BJ (cell line): Measurements from ENCODE around the gene ANO6. TPM values are rescaled to one million over a fixed set of nuclear protein-coding genes. Genes with fewer than 3 reads are reported as not detected.

Source experiments
- CTCF ChIA-PET: fragments of 350-600 bp; formaldehyde crosslinking; extraction: SDS; loops from one replicate; lab custom pipeline; 2021; ENCODE audit warnings: antibody characterized with exemption, inconsistent platforms; lab: Yijun Ruan, JAX
- POLR2A ChIA-PET: fragments of 300-600 bp; sonication (Branson Sonifier 250); formaldehyde crosslinking; extraction: SDS; loops from one replicate; lab custom pipeline; 2021; ENCODE audit warnings: antibody characterized with exemption; lab: Charles Lee
- DNase-seq: peaks from one replicate; pipeline ENCODE4 v3.0.0-alpha.2; 2011; ENCODE audit warnings: low read depth
- H3K27me3 ChIP-seq: 2 replicates; pipeline ENCODE4 v1.6.0; 2011; ENCODE audit warnings: low read length; ENCODE audit not compliant: control insufficient read depth, insufficient read depth
- H3K36me3 ChIP-seq: 2 replicates; pipeline ENCODE4 v1.5.1; 2011; ENCODE audit warnings: low read length; ENCODE audit not compliant: control insufficient read depth, insufficient read depth
- H3K4me3 ChIP-seq: 2 replicates; pipeline ENCODE4 v1.5.1; 2011; ENCODE audit warnings: low read depth, mild to moderate bottlenecking, control low read depth, low read length
- polyA plus RNA-seq: library from polyadenylated mRNA; depleted of rRNA; stranded (reverse); fragments of >200 nt; gene quantifications from 2 replicates; pipeline ENCODE4 v1.2.3, GENCODE V29; 2011
- TF ChIP-seq, protein P1 (sequence below): IDR thresholded peaks from 2 replicates; pipeline ENCODE4 v1.5.1; 2011; ENCODE audit warnings: low read depth, mild to moderate bottlenecking, control low read depth, inconsistent platforms, low read length, moderate library complexity; ENCODE audit not compliant: insufficient read depth

ANO6 gene
- polyA plus RNA-seq, 1 experiment = 45.8 TPM

DNA sequence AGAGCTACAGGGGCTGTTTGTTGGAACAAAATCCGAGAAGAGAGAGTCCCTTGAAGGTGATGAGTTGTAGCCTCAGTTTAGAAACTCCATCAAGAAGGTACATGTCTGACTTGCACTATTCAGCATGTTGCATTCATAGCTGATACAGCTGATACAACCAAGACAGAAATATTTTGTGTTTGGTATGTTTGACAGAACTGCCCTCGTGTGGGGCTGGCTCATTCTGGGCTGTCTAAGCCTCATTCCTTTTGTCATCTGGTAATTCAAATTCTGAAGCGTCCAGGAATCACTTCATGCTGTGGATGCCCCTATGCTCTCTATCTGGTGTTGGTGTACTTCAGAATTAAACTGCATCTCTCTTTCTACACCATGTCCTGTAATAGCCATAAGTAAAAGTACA lies 126.3 kb downstream of the ANO6 start:
- TF ChIP-seq, protein P1, sequence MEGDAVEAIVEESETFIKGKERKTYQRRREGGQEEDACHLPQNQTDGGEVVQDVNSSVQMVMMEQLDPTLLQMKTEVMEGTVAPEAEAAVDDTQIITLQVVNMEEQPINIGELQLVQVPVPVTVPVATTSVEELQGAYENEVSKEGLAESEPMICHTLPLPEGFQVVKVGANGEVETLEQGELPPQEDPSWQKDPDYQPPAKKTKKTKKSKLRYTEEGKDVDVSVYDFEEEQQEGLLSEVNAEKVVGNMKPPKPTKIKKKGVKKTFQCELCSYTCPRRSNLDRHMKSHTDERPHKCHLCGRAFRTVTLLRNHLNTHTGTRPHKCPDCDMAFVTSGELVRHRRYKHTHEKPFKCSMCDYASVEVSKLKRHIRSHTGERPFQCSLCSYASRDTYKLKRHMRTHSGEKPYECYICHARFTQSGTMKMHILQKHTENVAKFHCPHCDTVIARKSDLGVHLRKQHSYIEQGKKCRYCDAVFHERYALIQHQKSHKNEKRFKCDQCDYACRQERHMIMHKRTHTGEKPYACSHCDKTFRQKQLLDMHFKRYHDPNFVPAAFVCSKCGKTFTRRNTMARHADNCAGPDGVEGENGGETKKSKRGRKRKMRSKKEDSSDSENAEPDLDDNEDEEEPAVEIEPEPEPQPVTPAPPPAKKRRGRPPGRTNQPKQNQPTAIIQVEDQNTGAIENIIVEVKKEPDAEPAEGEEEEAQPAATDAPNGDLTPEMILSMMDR = no peak
- H3K36me3 ChIP-seq = no peaks in the 10 kb centered on the region; the same call in 1 of the 2 replicates
- CTCF ChIA-PET = no interaction called here
- POLR2A ChIA-PET = no interaction called here
- H3K27me3 ChIP-seq = no peaks in the 10 kb centered on the region
- H3K4me3 ChIP-seq = no peak overlapping the region
- no peak for DNase-seq

- POLR2A ChIA-PET = interaction anchor here (0.7 kb wide), 1 partner anchor 24 kb away, joined by 3 read pairs; no protein-coding TSS in a partner anchor
- no peak for DNase-seq
- CTCF ChIA-PET = no interaction called here
- Histone ChIP-seq H3K36me3 (no peaks in the 10 kb centered on the region; the same call in 1 of the 2 replicates), H3K4me3 (no peak overlapping the region), H3K27me3 (no peaks in the 10 kb centered on the region)
- TF ChIP-seq, protein P1 = no peak
These were observed 127.0 kb downstream of the ANO6 start for GRCh38 chr12:45342848-45343247.

DNA sequence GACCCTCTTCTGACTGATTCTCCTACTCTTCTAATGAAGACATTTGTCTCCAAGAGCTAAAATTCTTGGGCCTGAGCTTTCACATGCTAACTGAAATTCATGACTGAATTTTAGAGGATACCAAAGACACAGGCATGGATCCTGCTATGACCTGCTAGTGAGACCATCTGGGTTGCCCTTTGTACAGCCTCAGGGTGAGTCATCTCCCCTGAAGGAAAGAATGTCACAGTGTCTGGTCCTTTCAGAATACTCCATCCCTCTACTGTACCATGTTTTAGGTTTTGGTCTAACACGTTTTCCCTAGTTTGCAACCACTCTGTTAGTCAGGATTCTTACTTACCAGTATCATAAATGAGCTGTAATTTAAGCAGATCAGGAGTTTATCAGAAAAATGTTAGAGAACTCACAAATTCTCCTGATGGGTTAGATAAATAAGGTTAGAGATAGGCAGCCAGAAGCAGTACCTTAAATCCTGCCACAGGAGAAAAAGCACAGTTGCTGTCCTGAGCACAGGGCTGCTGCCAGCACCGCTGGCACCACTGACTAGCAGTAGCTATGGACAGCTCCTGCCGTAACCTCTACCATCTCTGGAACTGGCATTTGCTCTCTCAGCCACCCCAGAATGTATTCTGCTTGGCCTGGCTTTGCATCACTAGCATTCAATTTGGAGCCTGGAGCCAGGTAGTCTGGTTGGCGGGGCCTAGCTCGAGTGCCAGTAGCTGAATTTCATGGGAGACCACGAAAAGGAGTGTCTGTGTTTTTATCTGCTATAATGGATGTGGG lies 127.6 kb downstream of the ANO6 start:
- Histone ChIP-seq H3K36me3 (no peaks in the 10 kb centered on the region; the same call in 1 of the 2 replicates), H3K4me3 (no peak overlapping the region), H3K27me3 (no peaks in the 10 kb centered on the region)
- no peak for DNase-seq
- ChIA-PET CTCF (no interaction called here), POLR2A (interaction anchor here (0.7 kb wide), 1 partner anchor 25 kb away, joined by 3 read pairs; no protein-coding TSS in a partner anchor)
- TF ChIP-seq, protein P1 = no peak

GRCh38 chr12:45348311-45348710 lies 132.4 kb downstream of the ANO6 start:
- peaks cover 1% of the 10 kb centered on the region; the same call in 1 of the 2 replicates for H3K36me3 ChIP-seq
- TF ChIP-seq, protein P1 = no peak
- no peak for DNase-seq
- ChIA-PET POLR2A (interaction anchor here (0.6 kb wide), 1 partner anchor 823 kb away, joined by 4 read pairs; no protein-coding TSS in a partner anchor), CTCF (interaction anchor here (1.5 kb wide), 1 partner anchor 11 kb away, joined by 3 read pairs; no protein-coding TSS in a partner anchor)
- no peaks in the 10 kb centered on the region for H3K27me3 ChIP-seq
- H3K4me3 ChIP-seq = no peak overlapping the region

GRCh38 chr12:45348986-45349385 lies 133.1 kb downstream of the ANO6 start:
- ChIA-PET CTCF (interaction anchor here (1.5 kb wide), 1 partner anchor 12 kb away, joined by 3 read pairs; no protein-coding TSS in a partner anchor), POLR2A (no interaction called here)
- TF ChIP-seq, protein P1 = no peak
- no peak for DNase-seq
- Histone ChIP-seq H3K4me3 (no peak overlapping the region), H3K36me3 (peaks cover 1% of the 10 kb centered on the region; the same call in 1 of the 2 replicates), H3K27me3 (no peaks in the 10 kb centered on the region)
